Heart left ventricle (tissue), 13 donors: ENCODE data around the gene ADCY3.

Experiments used
- CTCF ChIP-seq, 12 donors: fragments of 200-600 bp; sonication (generic) in 4 of 12; IDR thresholded peaks; one replicate each; pipeline versions ENCODE4 v1.5.0 to v1.8.0; 2018 to 2022; ENCODE audit warnings: antibody characterized with exemption in 12 of 12, mild to moderate bottlenecking in 5 of 12
- POLR2A ChIP-seq, 2 donors: fragments of 450-650 bp; IDR thresholded peaks; one replicate each; pipeline ENCODE4 v1.6.1; 2017; ENCODE audit warnings: antibody characterized with exemption in 2 of 2, mild to moderate bottlenecking in 2 of 2, moderate library complexity in 2 of 2
- donor health status: ischemic (EF 13 %, LVEDD 7.1; RV severe dilation, severe dysfunction).
- donor health status: DM: no; HTN: yes; CAD: no.
- donor health status: DM: no; HTN: no; CAD: no.
- donor health status: ischemic (EF 25% LVEDD 6.9; RV normal size, moderate dysfunction).
- donor health status: ischemic (EF 25% LVEDD 5.7; RV mildly dilated, moderate dysfunction).
- donor health status: ischemic (EF 35%, LVEDD 5.7; RV mildly dilated, moderate dysfunction).
- donor health status: nonischemic (EF 11% LVEDD 7.7; RV severe dilation, severe dysfunction).
- donor health status: DM: yes; HTN: yes; CAD: no.
- donor health status: PGD.
- donor health status: ischemic (EF 29% LVEDD 5.4; RV normal size, mild dysfunction).
- donor health status: nonischemic (EF 23%, LVEDD 6.1; RV moderate dilation, normal function).

GRCh38 chr2:24877067-24877466 lies 43.0 kb downstream of the ADCY3 start:
- TF ChIP-seq CTCF (IDR thresholded peaks at IDR 0.05) (no peak), POLR2A (IDR thresholded peaks at IDR 0.05) (no peak)
